SK-N-SH (cell line): ENCODE results near the gene UAP1L1. TPM values are rescaled to one million over a fixed set of nuclear protein-coding genes. Genes with fewer than 3 reads are reported as not detected.
A peak's percentile ranks its signal among the peaks of the same experiment; 100 is the strongest.

Experiments used
- CTCF ChIA-PET: fragments of 300-600, 350-600 bp; formaldehyde crosslinking; extraction: SDS; loops from one replicate; lab custom pipeline; 2021; lab: Yijun Ruan, JAX
- POLR2A ChIA-PET: fragments of 350-600 bp; sonication (Branson Sonifier 250); formaldehyde crosslinking; extraction: SDS; loops from one replicate; lab custom pipeline; 2020; ENCODE audit warnings: antibody characterized with exemption, inconsistent platforms; lab: Yijun Ruan, JAX
- DNase-seq: peaks from one replicate; pipeline ENCODE4 v3.0.0; 2012
- H2AFZ ChIP-seq: fragments of 200-600 bp; sonication (generic); 2 replicates; pipeline ENCODE4 v1.8.1; 2016; ENCODE audit warnings: antibody characterized with exemption, mild to moderate bottlenecking, low read depth
- H3F3A ChIP-seq: fragments of 200-600 bp; sonication (generic); replicated peaks from 2 replicates; pipeline ENCODE3; 2016; ENCODE audit warnings: antibody characterized with exemption, mild to moderate bottlenecking; ENCODE audit not compliant: insufficient read depth
- H3K27ac ChIP-seq, 2 experiments: fragments of 200-500 bp in 1 of 2; fragments of 200-600 bp in 1 of 2; sonication (Bioruptor generic) in 1 of 2; sonication (generic), shearing (Covaris generic) in 1 of 2; 2 replicates each; pipeline versions ENCODE4 v1.5.1 to v1.6.1; 2014 to 2016; ENCODE audit warnings: low read depth in 2 of 2, inconsistent platforms in 1 of 2, low read length in 1 of 2, mild to moderate bottlenecking in 1 of 2, mixed read lengths in 1 of 2
- H3K27me3 ChIP-seq: fragments of 200-600 bp; sonication (generic), shearing (Covaris generic); 2 replicates; pipeline ENCODE4 v1.6.1; 2016; ENCODE audit warnings: mixed run types; ENCODE audit not compliant: insufficient read depth
- H3K36me3 ChIP-seq, 2 experiments: fragments of 200-500 bp in 1 of 2; fragments of 200-600 bp in 1 of 2; sonication (Bioruptor generic) in 1 of 2; sonication (generic) in 1 of 2; replicated peaks in 1 of 2; 2 replicates each; pipeline versions ENCODE3 to v1.5.1; 2014 to 2016; ENCODE audit warnings: low read length in 1 of 2, mild to moderate bottlenecking in 1 of 2; ENCODE audit not compliant: insufficient read depth in 2 of 2, control insufficient read depth in 1 of 2
- H3K4me1 ChIP-seq, 2 experiments: fragments of 200-500 bp in 1 of 2; fragments of 200-600 bp in 1 of 2; sonication (Bioruptor generic) in 1 of 2; sonication (generic), shearing (Covaris generic) in 1 of 2; 2 replicates each; pipeline versions ENCODE4 v1.5.1 to v1.6.1; 2014 to 2016; ENCODE audit warnings: low read depth in 1 of 2, low read length in 1 of 2, mixed run types in 1 of 2; ENCODE audit not compliant: insufficient read depth in 2 of 2, control insufficient read depth in 1 of 2
- H3K4me2 ChIP-seq: fragments of 200-600 bp; sonication (generic), shearing (Covaris generic); 2 replicates; pipeline ENCODE4 v1.6.1; 2017; ENCODE audit warnings: mixed run types
- H3K4me3 ChIP-seq, 2 experiments: fragments of 200-500 bp in 1 of 2; fragments of 200-600 bp in 1 of 2; sonication (Bioruptor generic) in 1 of 2; sonication (generic), shearing (Covaris generic) in 1 of 2; 2 replicates each; pipeline versions ENCODE4 v1.5.1 to v1.8.1; 2014 to 2016; ENCODE audit warnings: low read depth in 2 of 2, inconsistent platforms in 1 of 2, low read length in 1 of 2, mild to moderate bottlenecking in 1 of 2, mixed read lengths in 1 of 2, moderate library complexity in 1 of 2
- H3K79me2 ChIP-seq: fragments of 200-600 bp; sonication (generic); 2 replicates; pipeline ENCODE4 v1.8.1; 2017; ENCODE audit warnings: mild to moderate bottlenecking; ENCODE audit not compliant: insufficient read depth
- H3K9ac ChIP-seq: fragments of 200-600 bp; sonication (generic); 2 replicates; pipeline ENCODE4 v1.6.1; 2017; ENCODE audit warnings: mixed run types
- H3K9me2 ChIP-seq: fragments of 200-600 bp; sonication (generic); 2 replicates; pipeline ENCODE4 v1.6.1; 2017; ENCODE audit warnings: mixed run types
- H3K9me3 ChIP-seq: fragments of 200-600 bp; sonication (generic); 2 replicates; pipeline ENCODE4 v1.6.1; 2017; ENCODE audit warnings: mixed run types, mild to moderate bottlenecking, moderate library complexity
- H4K20me1 ChIP-seq: fragments of 200-600 bp; sonication (generic); 2 replicates; pipeline ENCODE4 v1.6.1; 2017; ENCODE audit warnings: mild to moderate bottlenecking, mixed run types; ENCODE audit not compliant: insufficient read depth
- CTCF ChIP-seq: fragments of 200-600 bp; sonication (generic); IDR thresholded peaks from 2 replicates; pipeline ENCODE4 v1.6.1; 2017; ENCODE audit warnings: antibody characterized with exemption, mild to moderate bottlenecking, moderate library complexity
- ELF1 ChIP-seq: IDR thresholded peaks from 2 replicates; pipeline ENCODE4 v1.4.0; 2012
- EP300 ChIP-seq, 2 experiments: IDR thresholded peaks; 2 replicates each; pipeline versions ENCODE4 v1.4.0 to v1.6.1; 2012; ENCODE audit warnings: borderline replicate concordance in 1 of 2, low read depth in 1 of 2, low read length in 1 of 2
- FOXM1 ChIP-seq: IDR thresholded peaks from 2 replicates; pipeline ENCODE4 v1.4.0; 2012; ENCODE audit warnings: low read depth, mild to moderate bottlenecking
- GATA2 ChIP-seq: sonication (generic); formaldehyde crosslinking; IDR thresholded peaks from 2 replicates; pipeline ENCODE4 v1.5.0; 2020; ENCODE audit warnings: mild to moderate bottlenecking, missing genetic modification reagents
- IRF3 ChIP-seq: fragments of 150-350 bp; IDR thresholded peaks from 2 replicates; pipeline ENCODE4 v1.6.1; 2016; ENCODE audit warnings: mild to moderate bottlenecking, low read depth, low read length
- JUND ChIP-seq: IDR thresholded peaks from 2 replicates; pipeline ENCODE4 v1.4.0; 2012
- MAX ChIP-seq: IDR thresholded peaks from 2 replicates; pipeline ENCODE4 v1.4.0; 2012; ENCODE audit warnings: low read depth
- MEF2A ChIP-seq: IDR thresholded peaks from 2 replicates; pipeline ENCODE4 v1.4.0; 2012; ENCODE audit warnings: low read depth, borderline replicate concordance
- POLR2AphosphoS5 ChIP-seq: IDR thresholded peaks from 2 replicates; pipeline ENCODE4 v1.6.1; 2012; ENCODE audit warnings: low read depth, low read length
- RFX5 ChIP-seq: IDR thresholded peaks from 2 replicates; pipeline ENCODE4 v1.6.1; 2012; ENCODE audit warnings: mild to moderate bottlenecking, improper control_type of control experiment, low read length
- RXRA ChIP-seq: IDR thresholded peaks from 2 replicates; pipeline ENCODE4 v1.4.0; 2012; ENCODE audit warnings: low read depth, mild to moderate bottlenecking, borderline replicate concordance
- SMC3 ChIP-seq: IDR thresholded peaks from 2 replicates; pipeline ENCODE4 v1.6.1; 2012; ENCODE audit warnings: low read depth, low read length, improper control_type of control experiment
- TCF12 ChIP-seq: IDR thresholded peaks from 2 replicates; pipeline ENCODE4 v1.4.0; 2012
- TEAD4 ChIP-seq: IDR thresholded peaks from 2 replicates; pipeline ENCODE4 v1.4.0; 2012; ENCODE audit warnings: mild to moderate bottlenecking, borderline replicate concordance; ENCODE audit not compliant: insufficient read depth
- YY1 ChIP-seq: IDR thresholded peaks from 2 replicates; pipeline ENCODE4 v1.4.0; 2012; ENCODE audit warnings: low read depth, mild to moderate bottlenecking
- ZBTB33 ChIP-seq: IDR thresholded peaks from 2 replicates; pipeline ENCODE4 v1.4.0; 2012; ENCODE audit warnings: low read depth, borderline replicate concordance
- WGBS: methylation state at CpG from one replicate; pipeline ENCODE4 v1.1.6; 2017; ENCODE audit warnings: low lambda C conversion rate; 5-methylcytosine and 5-hydroxymethylcytosine counted together
- polyA plus RNA-seq, 3 experiments: library from polyadenylated mRNA; depleted of rRNA; stranded (reverse); fragments of >200 nt; gene quantifications; 2 replicates each; pipeline ENCODE4 v1.2.3, GENCODE V29; 2012
- TF ChIP-seq, protein P1 (sequence below): fragments of 150-350 bp; IDR thresholded peaks from 2 replicates; pipeline ENCODE4 v1.6.1; 2017; ENCODE audit warnings: antibody characterized with exemption, low read length, low read depth, borderline replicate concordance

The UAP1L1 gene
- polyA plus RNA-seq, 1 of the 3 experiments (the other 2 are of a cell fraction): 5.6 TPM

GRCh38 chr9:137052998-137053943, 24.0 kb upstream of the UAP1L1 start:
- no peaks in the 10 kb centered on the region for H3K36me3 ChIP-seq
- H4K20me1 ChIP-seq: no peaks in the 10 kb centered on the region
- no peak overlapping the region for H2AFZ ChIP-seq
- H3K4me2 ChIP-seq: no peak overlapping the region
- no peaks in the 10 kb centered on the region for H3K9me2 ChIP-seq
- no peak overlapping the region for H3K9ac ChIP-seq
- DNase-seq: no peak
- 0 out of 2 replicates have a peak, but pooled peaks cover 5% of the 10 kb centered on the region for H3K27me3 ChIP-seq
- peaks cover 0 to 35% of the 10 kb centered on the region in 2 experiments; a peak in 2 of 4 replicates for H3K4me1 ChIP-seq
- H3K9me3 ChIP-seq: no peaks in the 10 kb centered on the region
- TF ChIP-seq CTCF (no peak), RXRA (no peak), MEF2A (no peak), ZBTB33 (no peak)
- TF ChIP-seq, all 33 proteins: peak for 0
- Histone ChIP-seq H3K4me3 (no peak overlapping the region), H3F3A (no peaks in the 10 kb centered on the region), H3K27ac (no peak overlapping the region), H3K79me2 (no peaks in the 10 kb centered on the region)
- ChIA-PET CTCF (interaction anchor here (0.8 to 19.8 kb wide), 6 partner anchors 9 to 105 kb away, joined by 3 to 803 read pairs (median 4); partner anchors contain the start of genes ABCA2 and SAPCD2), POLR2A (no interaction called here)
- WGBS: 78% methylated on average over 20 of the region's 71 CpGs

DNA sequence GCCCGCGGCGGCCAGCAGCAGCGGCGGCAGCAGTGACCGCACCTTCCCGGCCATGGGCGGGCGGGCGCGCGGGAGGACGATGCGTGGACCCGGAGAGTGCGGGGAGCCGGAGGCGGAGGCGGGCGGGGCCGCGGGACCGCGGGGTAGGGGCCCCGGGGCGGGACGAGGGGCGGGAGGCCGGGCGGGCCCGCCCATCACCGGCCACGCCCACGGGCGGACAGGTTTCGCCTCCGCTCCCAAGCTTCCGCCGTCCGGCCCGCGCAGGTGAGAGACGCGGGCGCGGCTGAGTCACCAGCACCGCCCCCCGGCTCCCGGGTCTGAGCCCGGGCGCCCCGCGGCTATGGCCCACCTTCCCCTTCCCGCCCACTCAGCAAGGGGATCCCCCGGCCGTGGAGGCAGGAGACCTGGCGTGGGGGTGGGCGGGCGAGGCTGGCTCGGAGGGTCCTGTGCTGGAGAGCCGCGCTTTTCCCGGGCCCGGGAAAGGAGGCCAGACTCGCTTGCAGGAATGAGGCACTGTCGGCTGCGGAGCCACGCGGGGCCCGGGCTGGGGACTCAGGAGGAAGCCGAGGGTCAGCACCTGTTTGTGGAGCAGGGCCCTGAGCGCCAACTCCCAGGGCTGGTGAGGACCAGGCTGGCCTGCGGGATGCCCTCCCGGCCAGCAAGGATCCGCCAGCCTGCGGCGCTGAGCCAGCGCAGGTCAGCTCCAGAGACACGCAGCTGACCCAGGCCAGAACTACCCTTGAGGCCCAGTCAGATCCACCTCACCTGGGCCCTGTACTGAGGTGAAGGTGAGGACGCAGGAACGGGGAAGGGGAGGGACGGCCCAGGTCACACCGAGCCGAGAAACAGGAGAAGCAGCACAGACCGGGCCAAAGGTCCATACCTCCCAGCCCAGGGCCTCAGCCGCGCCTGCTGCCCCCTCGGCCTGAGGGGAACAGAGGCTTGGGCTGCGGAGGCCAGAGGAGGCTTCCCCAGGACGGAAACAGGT, 23.1 kb upstream of the UAP1L1 start, which contains the start of gene ENTPD2:
Gene ENTPD2 (minus strand): TSS at position 118 of the 988 bp plus-strand sequence. CDS start 64 bp downstream, at position 54.
- ChIA-PET POLR2A (no interaction called here), CTCF (interaction anchor here (1.2 to 19.8 kb wide), 6 partner anchors 7 to 267 kb away, joined by 3 to 803 read pairs (median 10); partner anchors contain the start of genes NPDC1 and SAPCD2)
- 77% methylated on average over 60 of the region's 90 CpGs for WGBS
- Histone ChIP-seq H3K36me3 (no peaks in the 10 kb centered on the region), H2AFZ (no peak within 1 kb of the TSS), H3K27me3 (0 out of 2 replicates have a peak, but pooled peaks cover 5% of the 10 kb centered on the region), H4K20me1 (no peaks in the 10 kb centered on the region), H3K4me3 (no peak within 1 kb of the TSS), H3K4me2 (no peak within 1 kb of the TSS), H3K9ac (no peak within 1 kb of the TSS), H3K9me2 (no peaks in the 10 kb centered on the region), H3K9me3 (no peaks in the 10 kb centered on the region), H3K79me2 (no peaks in the 10 kb centered on the region), H3K4me1 (peaks cover 0 to 32% of the 10 kb centered on the region in 2 experiments; a peak in 2 of 4 replicates), H3K27ac (peak within 1 kb of the TSS in 1 of 2 experiments; percentile 96; a peak in 2 of 4 replicates), H3F3A (no peaks in the 10 kb centered on the region)
- no peak for DNase-seq
- TF ChIP-seq JUND: no peak
- TF ChIP-seq EP300 (IDR thresholded peaks at IDR 0.05; ENCODE audit: borderline replicate concordance in 1 of 2, low read depth in 1 of 2, low read length in 1 of 2): no peak
- no peak for TF ChIP-seq TCF12
- TF ChIP-seq IRF3: no peak
- TF ChIP-seq GATA2 (CRISPR knock-in tag): no peak
- TF ChIP-seq YY1: no peak
- TF ChIP-seq FOXM1: no peak
- TF ChIP-seq POLR2AphosphoS5: no peak
- TF ChIP-seq MAX: no peak
- no peak for TF ChIP-seq RXRA
- no peak for TF ChIP-seq TEAD4
- TF ChIP-seq RFX5: no peak
- TF ChIP-seq ELF1: no peak
- TF ChIP-seq, protein P1, sequence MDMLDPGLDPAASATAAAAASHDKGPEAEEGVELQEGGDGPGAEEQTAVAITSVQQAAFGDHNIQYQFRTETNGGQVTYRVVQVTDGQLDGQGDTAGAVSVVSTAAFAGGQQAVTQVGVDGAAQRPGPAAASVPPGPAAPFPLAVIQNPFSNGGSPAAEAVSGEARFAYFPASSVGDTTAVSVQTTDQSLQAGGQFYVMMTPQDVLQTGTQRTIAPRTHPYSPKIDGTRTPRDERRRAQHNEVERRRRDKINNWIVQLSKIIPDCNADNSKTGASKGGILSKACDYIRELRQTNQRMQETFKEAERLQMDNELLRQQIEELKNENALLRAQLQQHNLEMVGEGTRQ: no peak
- no peak for TF ChIP-seq SMC3
